IPS-NIHi7 (cell line): ENCODE data around the gene SMIM34.
"Not testable (repeated sequence)": the region's sequence is repeated elsewhere in the genome, so short reads cannot be mapped to it uniquely, and the experiment has no call there.

ENCODE experiments used
- DNase-seq: peaks from one replicate; pipeline ENCODE4 v3.0.0; 2012; ENCODE audit warnings: mixed read lengths; ENCODE audit errors: extremely low spot score

SMIM34 gene, protein sequence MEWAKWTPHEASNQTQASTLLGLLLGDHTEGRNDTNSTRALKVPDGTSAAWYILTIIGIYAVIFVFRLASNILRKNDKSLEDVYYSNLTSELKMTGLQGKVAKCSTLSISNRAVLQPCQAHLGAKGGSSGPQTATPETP

GRCh38 chr21:34423805-34424204 lies at the start of gene SMIM34:
Gene SMIM34 (minus strand): TSS chr21:34423951. CDS start chr21:34423839, 112 bp downstream.
- DNase-seq: not testable (repeated sequence)

GRCh38 chr21:34467333-34467732 lies 43.6 kb upstream of the SMIM34 start:
- not testable (repeated sequence) for DNase-seq

- DNase-seq: not testable (repeated sequence)
Observed at GRCh38 chr21:34459426-34459825, 35.7 kb upstream of the SMIM34 start.

DNA sequence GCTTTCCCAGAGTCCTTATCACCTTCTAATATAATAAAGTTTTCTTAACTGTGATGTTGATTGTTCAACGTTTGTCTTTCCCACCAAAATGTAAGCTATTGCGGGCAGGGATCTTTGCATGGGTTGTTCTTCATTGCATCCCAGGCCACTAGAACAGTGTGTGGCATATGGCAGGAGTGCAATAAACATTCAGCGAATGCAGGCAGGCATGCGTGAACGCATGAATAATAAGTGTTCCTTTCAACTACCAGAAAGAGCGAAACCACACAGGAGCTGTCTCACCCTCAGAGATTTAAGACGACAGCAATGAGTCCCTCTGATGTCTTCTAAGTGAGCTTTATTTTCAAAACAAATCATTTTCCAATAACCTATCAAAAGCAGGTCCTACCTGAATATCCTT lies 34.5 kb upstream of the SMIM34 start:
- not testable (repeated sequence) for DNase-seq

GRCh38 chr21:34456180-34456579 lies 32.4 kb upstream of the SMIM34 start:
- DNase-seq: not testable (repeated sequence)

DNA sequence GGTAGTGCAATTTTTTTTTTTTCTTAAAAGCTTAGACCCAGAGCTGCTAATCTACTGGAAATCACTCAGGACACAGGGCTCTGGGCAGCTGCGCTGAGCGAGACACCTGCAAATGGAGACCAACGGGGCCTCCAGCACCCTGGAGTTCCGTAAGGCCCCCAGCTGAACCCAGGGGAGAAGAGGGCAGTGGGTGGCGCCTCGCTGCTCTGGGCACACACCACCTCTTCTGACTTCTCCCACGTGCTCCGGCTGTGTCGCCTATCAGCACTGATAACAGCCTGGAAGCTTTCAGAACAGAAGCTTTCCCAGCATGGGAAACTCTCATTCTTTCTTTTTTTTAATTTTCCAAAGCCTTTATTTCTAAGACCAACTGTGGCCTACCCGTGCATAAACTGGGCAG lies 31.9 kb upstream of the SMIM34 start:
- not testable (repeated sequence) for DNase-seq

- DNase-seq: not testable (repeated sequence)
Observed at GRCh38 chr21:34447018-34447417, 23.3 kb upstream of the SMIM34 start.

GRCh38 chr21:34443486-34443885 lies 19.7 kb upstream of the SMIM34 start:
- not testable (repeated sequence) for DNase-seq

DNA sequence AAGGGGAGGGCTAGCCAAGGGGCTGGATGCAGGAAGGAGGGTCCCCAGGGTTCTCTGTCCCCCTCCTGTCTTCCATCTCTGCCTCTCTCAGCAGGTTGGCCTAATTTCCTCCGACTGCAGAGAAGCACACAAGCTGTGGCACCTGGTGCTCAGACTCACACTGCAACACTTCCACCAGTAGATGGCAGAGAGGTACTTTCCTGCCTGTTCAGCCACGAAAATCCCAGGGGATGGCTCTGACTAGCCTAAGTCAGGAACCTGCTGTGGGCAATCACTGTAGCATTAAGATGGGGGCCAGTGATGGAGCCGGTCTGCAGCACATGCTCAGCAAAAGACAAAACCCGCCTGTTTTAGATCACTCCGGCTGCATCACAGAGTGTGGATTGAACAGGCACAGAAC lies 6.0 kb upstream of the SMIM34 start:
- DNase-seq: not testable (repeated sequence)

GRCh38 chr21:34428441-34428840 lies 4.7 kb upstream of the SMIM34 start:
- DNase-seq: not testable (repeated sequence)

DNA sequence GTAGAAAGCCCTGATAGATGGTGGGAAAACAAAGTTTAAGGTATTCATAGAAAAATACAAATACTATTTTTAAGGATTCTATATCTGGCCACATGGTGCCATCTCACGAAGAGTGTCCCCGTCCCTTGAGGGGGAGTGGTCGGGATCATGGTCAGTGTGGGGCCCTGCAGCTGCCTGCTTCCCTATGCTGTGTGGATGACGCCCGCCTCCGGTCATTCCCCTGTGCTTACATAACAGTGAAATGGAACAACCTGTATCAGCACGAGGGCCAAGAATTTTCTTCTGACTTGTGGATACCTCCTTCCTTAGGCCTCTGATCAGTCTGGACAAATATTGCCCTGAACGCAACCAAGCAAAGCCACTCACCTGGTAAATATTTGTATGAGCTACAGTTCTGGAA lies 3.6 kb upstream of the SMIM34 start:
- DNase-seq: not testable (repeated sequence)

GRCh38 chr21:34417448-34418077 lies 6.2 kb downstream of the SMIM34 start:
- not testable (repeated sequence) for DNase-seq

DNA sequence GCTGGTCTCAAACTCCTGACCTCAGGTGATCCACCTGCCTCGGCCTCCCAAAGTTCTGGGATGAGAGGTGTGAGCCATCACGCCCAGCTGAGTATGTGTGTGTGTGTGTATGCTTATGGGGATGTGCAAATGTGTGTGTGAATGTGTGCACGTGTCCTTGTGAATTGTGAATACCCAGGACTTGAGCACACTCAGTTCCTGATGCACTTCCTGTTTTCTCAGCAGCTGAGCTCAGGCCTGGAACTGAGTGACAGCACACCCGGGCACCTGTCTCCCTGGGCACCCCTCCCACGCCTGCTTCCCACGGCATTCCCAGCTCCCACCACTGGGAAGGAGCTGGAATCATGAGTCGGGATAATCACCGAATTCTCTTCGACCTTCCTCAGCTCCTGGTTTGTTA lies 16.5 kb downstream of the SMIM34 start:
- not testable (repeated sequence) for DNase-seq

- not testable (repeated sequence) for DNase-seq
Observed at GRCh38 chr21:34406676-34407075, 17.1 kb downstream of the SMIM34 start.

GRCh38 chr21:34406102-34406501 lies 17.6 kb downstream of the SMIM34 start:
- DNase-seq: not testable (repeated sequence)

- not testable (repeated sequence) for DNase-seq
Observed at GRCh38 chr21:34405686-34406085, 18.1 kb downstream of the SMIM34 start.

DNA sequence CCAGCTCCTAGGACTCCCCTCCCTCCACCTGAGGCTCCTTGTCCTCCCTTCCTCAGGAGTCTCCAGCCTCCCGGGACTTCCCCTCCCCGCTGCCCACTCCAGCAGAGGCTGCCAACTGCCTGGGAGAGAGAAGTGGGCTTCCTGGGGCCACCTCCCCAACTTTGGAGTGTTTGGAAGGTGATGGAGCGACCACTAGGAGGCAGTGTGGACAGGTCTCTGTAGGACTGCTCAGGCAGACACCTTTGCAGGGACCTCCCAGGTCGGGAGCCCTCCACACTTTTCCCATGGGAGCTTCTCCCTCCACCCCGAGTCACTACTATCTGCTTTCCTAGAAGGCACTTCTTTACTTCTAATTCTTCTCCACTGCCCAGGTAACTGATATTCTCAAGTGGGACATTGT lies 19.0 kb downstream of the SMIM34 start:
- not testable (repeated sequence) for DNase-seq

- DNase-seq: not testable (repeated sequence)
Observed at GRCh38 chr21:34400522-34400921, 23.2 kb downstream of the SMIM34 start.

DNA sequence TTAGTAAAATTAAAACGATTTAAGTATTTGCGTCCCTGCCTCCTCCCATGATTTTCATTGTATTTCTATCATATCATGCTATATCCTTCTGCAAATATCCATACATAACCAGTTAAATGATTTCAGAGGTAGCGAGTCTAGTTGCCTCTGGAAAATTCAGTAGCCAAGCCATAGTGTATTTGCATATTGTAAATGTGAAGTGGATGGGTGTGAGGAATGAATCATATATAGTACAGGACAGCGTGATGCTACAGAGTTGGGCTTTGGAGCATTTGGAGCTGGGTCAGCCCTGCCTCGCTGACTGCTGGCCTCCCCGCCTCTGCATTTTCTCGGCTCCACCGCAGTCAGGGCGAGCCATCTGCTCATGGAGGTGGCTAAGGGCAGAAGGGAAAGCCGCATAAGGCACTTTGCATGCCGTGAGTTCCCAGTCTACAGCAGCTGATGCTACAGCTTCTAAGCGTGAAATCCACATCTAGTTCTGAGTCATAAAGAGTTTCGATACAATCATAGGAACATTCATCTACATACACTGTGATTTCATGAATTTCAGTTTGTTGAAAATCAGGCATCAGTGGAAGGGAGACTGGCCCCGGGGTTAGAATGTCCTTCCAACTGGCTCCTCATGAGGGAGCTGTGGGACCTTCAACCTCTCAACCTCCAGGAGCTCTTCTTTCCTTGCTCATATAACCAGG lies 39.9 kb downstream of the SMIM34 start:
- not testable (repeated sequence) for DNase-seq

GRCh38 chr21:34383138-34383537 lies 40.6 kb downstream of the SMIM34 start:
- DNase-seq: not testable (repeated sequence)

DNA sequence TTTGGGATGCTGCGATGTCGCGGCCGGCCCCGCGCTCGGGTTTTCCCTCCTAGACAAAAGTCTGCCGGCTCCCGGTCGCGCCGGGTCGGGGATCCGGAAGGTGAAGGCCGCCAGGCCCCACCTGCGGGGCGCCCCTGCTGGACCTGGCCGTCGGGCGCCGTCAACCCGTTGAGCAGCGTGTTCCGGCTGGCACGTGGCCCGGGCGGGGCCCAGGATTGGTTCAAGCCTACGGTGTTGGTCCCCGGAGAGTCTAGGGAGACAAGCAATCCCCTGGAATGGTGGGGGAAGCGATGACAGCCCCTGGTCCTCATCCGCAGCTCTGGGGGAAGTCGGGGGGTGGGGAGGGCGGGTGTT lies 48.2 kb downstream of the SMIM34 start:
- not testable (repeated sequence) for DNase-seq

DNA sequence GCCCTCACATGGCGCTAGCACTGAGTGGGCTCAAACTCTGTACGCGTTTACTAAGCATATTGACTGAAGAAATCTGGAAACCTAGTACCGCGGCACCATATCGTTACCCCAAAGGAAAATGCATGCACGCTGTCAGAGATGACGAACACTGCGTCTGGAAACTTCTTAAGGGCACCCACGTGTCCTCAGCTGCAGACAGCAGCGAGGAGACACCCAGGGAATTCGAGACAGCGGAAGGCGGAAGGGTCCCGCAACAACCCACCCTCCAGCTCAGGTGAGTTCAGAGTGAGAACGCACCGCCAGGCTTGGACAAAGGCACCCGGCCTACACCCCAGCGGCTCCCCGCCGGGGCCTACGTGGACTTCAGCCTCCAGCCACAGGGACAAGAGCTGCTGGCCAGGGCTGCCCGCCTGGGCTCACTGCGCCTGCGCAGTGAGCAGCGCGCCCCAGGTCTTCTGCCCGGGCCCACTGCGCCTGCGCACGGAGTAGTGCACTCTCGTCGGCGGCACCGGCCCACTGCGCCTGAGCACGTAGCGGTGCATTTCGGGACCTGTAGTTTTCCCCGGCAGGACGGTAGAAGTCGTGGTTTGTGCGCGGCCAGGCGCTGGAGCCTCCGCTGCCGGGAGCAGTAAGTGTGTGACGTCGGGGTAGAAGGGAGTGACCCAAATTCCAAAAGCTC lies 48.7 kb downstream of the SMIM34 start, which contains the start of gene SMIM11:
Gene SMIM11 (plus strand): TSS at position 568 of the 679 bp plus-strand sequence. CDS start 3,998 bp downstream, outside the sequence.
- not testable (repeated sequence) for DNase-seq
